MCF 10A (cell line): ENCODE data around the gene HSPB6. TPM values are rescaled to one million over a fixed set of nuclear protein-coding genes. Genes with fewer than 3 reads are reported as not detected.

Experiments used
- BruUV-seq: library from RNA; stranded (reverse); fragments of 400-500 nt; replicated peaks from 2 replicates; lab custom pipeline; 2021; lab: Mats Ljungman, UMichigan
- CTCF ChIA-PET: fragments of 300-600 bp; sonication (Branson Sonifier 250); formaldehyde crosslinking; extraction: SDS; loops from one replicate; lab custom pipeline; 2021; ENCODE audit warnings: antibody characterized with exemption, inconsistent platforms; lab: Yijun Ruan, JAX
- POLR2A ChIA-PET: fragments of 300-600, 350-650 bp; sonication (Branson Sonifier 250); formaldehyde crosslinking; extraction: SDS; loops from one replicate; lab custom pipeline; 2020; ENCODE audit warnings: antibody characterized with exemption, inconsistent platforms; lab: Yijun Ruan, JAX
- DNase-seq: peaks from one replicate; pipeline ENCODE4 v3.0.0-alpha.2; 2018; ENCODE audit not compliant: unreplicated experiment
- H3K27ac Mint-ChIP-seq: one replicate; pipeline ENCODE4 v1.8.0; 2022; ENCODE audit warnings: mild to moderate bottlenecking, low read depth, mixed read lengths; ENCODE audit not compliant: unreplicated experiment
- H3K27me3 Mint-ChIP-seq: one replicate; pipeline ENCODE4 v1.8.0; 2022; ENCODE audit warnings: mixed read lengths; ENCODE audit not compliant: insufficient read depth, unreplicated experiment
- H3K36me3 Mint-ChIP-seq: one replicate; pipeline ENCODE4 v1.8.0; 2022; ENCODE audit warnings: mild to moderate bottlenecking, moderate library complexity, mixed read lengths; ENCODE audit not compliant: insufficient read depth, unreplicated experiment
- H3K4me1 Mint-ChIP-seq: one replicate; pipeline ENCODE4 v1.8.0; 2022; ENCODE audit warnings: mixed read lengths; ENCODE audit not compliant: insufficient read depth, unreplicated experiment
- H3K4me3 Mint-ChIP-seq: one replicate; pipeline ENCODE4 v1.8.0; 2022; ENCODE audit warnings: mild to moderate bottlenecking, moderate library complexity, mixed read lengths; ENCODE audit not compliant: unreplicated experiment
- H3K9me3 Mint-ChIP-seq: one replicate; pipeline ENCODE4 v1.8.0; 2022; ENCODE audit warnings: mixed read lengths; ENCODE audit not compliant: unreplicated experiment
- CTCF ChIP-seq: fragments of 200-600 bp; IDR thresholded peaks from one replicate; pipeline ENCODE4 v1.8.0; 2022; ENCODE audit warnings: antibody characterized with exemption, mild to moderate bottlenecking; ENCODE audit not compliant: unreplicated experiment
- intact Hi-C: fragments of 100-400 bp; cut with micrococcal nuclease; formaldehyde crosslinking; loops from 2 replicates; pipeline ENCODE4 v1.14.1; 2022
- total RNA-seq: library from RNA; stranded (reverse); gene quantifications from 2 replicates; pipeline ENCODE4 v1.2.3, GENCODE V29; 2022

Gene HSPB6
- total RNA-seq, 1 experiment from 2014 or later, result 0.21 TPM

GRCh38 chr19:35753634-35754369, 3.0 kb downstream of the HSPB6 start:
- Mint-ChIP-seq H3K27ac (no peak overlapping the region), H3K4me1 (peaks cover 12% of the 10 kb centered on the region), H3K27me3 (no peaks in the 10 kb centered on the region), H3K4me3 (no peak overlapping the region), H3K36me3 (peaks cover 14% of the 10 kb centered on the region), H3K9me3 (no peaks in the 10 kb centered on the region)
- DNase-seq, result no peak
- ChIA-PET POLR2A (no interaction called here), CTCF (interaction anchor here (0.6 kb wide), 1 partner anchor 71 kb away, joined by 4 read pairs; no protein-coding TSS in a partner anchor)
- intact Hi-C loops, result no loop called here
- no TSS peak for BruUV-seq
- TF ChIP-seq CTCF, result no peak

- Mint-ChIP-seq H3K36me3 (peaks cover 15% of the 10 kb centered on the region), H3K9me3 (no peaks in the 10 kb centered on the region), H3K27me3 (no peaks in the 10 kb centered on the region), H3K27ac (no peak overlapping the region), H3K4me3 (no peak overlapping the region), H3K4me1 (peaks cover 12% of the 10 kb centered on the region)
- no peak for TF ChIP-seq CTCF
- intact Hi-C loops, result no loop called here
- POLR2A ChIA-PET, result no interaction called here
- no TSS peak for BruUV-seq
- CTCF ChIA-PET, result interaction anchor here (0.6 to 0.7 kb wide), 2 partner anchors 178 to 240 kb away, joined by 3 to 4 read pairs; no protein-coding TSS in a partner anchor
- DNase-seq, result no peak
Observed at GRCh38 chr19:35752746-35753350, 4.0 kb downstream of the HSPB6 start.

GRCh38 chr19:35751839-35752745, 4.7 kb downstream of the HSPB6 start:
- peaks cover 12% of the 10 kb centered on the region for H3K4me1 Mint-ChIP-seq
- no peak for TF ChIP-seq CTCF
- H3K9me3 Mint-ChIP-seq, result no peaks in the 10 kb centered on the region
- CTCF ChIA-PET, result interaction anchor here (0.5 to 0.8 kb wide), 4 partner anchors 9 to 249 kb away, joined by 3 to 4 read pairs (median 3); no protein-coding TSS in a partner anchor
- H3K36me3 Mint-ChIP-seq, result peaks cover 14% of the 10 kb centered on the region
- no peak for DNase-seq
- H3K27ac Mint-ChIP-seq, result no peak overlapping the region
- BruUV-seq, result no TSS peak
- intact Hi-C loops, result no loop called here
- H3K4me3 Mint-ChIP-seq, result no peak overlapping the region
- no peaks in the 10 kb centered on the region for H3K27me3 Mint-ChIP-seq
- POLR2A ChIA-PET, result interaction anchor here (0.9 kb wide), 1 partner anchor 12 kb away, joined by 3 read pairs; no protein-coding TSS in a partner anchor
